Measurements from ENCODE around the gene COQ8A. TPM values are rescaled to one million over a fixed set of nuclear protein-coding genes. Genes with fewer than 3 reads are reported as not detected.

Gene COQ8A
- total and polyA plus RNA-seq, 4 donors: 15.8 to 20.8 (median 18.2) TPM

DNA sequence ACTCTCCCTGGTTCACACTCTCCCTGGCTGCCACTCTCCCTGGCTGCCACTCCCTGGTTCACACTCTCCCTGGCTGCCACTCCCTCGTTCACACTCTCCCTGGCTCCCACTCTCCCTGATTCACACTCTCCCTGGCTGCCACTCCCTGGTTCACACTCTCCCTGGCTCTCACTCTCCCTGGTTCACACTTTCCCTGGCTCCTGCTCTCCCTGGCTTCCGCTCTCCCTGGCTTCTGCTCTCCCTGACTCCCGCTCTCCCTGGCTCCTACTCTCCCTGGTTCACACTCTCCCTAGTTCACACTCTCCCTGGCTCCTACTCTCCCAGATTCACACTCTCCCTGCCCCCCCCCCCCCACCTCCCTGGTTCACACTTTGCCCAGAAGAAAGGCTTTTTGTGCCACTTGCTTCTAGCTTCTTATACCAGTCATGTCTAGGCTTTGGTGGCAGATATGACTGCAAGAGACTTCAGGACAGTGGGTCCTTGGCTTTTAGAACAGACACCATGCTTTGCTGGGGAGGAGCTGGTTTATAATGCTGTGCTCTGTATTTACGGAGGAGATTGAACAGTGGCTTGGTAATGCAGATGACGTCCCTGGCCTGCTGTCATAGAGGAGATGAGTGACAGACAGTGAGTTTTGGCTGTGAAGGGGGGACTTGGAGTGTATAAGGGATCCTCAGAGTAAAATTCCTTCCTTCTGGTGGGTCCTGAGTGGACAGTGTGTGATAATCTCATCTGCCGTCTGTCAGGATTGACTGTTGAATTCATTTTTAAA lies 17.0 kb downstream of the COQ8A start:
- Histone ChIP-seq H3K27me3 (ENCODE audit: control insufficient read depth, insufficient read depth, low read length) (no peaks in the 10 kb centered on the region), H3K9me3 (ENCODE audit: control insufficient read depth, insufficient read depth, low read length) (no peaks in the 10 kb centered on the region), H3K4me3 (ENCODE audit: low read depth, low read length) (no peak overlapping the region), H3K27ac (ENCODE audit: low read depth, low read length) (no peak overlapping the region), H3K4me1 (ENCODE audit: control insufficient read depth, insufficient read depth, low read length) (no peaks in the 10 kb centered on the region), H3K36me3 (ENCODE audit: control insufficient read depth, insufficient read depth, low read length) (no peaks in the 10 kb centered on the region)
- DNase-seq (ENCODE audit: low read depth in 4 of 6, low spot score in 6 of 6): no peak
- 93% methylated on average over 5 of the region's 6 CpGs for WGBS (ENCODE audit: insufficient coverage)

DNA sequence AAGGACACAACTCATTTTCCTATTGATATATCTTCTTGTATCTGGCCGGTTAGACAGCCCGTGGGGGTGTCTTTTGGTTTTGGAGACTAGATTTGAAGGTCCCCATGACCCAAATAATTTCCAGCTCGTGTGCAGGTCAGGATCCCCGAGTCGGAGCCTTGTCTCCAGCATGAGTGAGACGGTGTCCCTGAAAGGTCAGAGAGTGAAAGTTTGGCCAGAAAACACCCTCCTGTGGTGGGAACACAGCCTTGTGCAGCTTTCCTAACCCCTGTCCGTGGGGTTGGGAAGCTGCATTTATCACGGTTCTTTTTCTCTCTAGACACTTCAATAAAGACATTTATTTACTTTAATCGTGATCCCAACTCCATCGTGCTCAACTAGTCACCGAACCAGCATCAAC lies 17.6 kb downstream of the COQ8A start:
- WGBS (ENCODE audit: insufficient coverage): 81% methylated on average over 11 of the region's 11 CpGs

DNA sequence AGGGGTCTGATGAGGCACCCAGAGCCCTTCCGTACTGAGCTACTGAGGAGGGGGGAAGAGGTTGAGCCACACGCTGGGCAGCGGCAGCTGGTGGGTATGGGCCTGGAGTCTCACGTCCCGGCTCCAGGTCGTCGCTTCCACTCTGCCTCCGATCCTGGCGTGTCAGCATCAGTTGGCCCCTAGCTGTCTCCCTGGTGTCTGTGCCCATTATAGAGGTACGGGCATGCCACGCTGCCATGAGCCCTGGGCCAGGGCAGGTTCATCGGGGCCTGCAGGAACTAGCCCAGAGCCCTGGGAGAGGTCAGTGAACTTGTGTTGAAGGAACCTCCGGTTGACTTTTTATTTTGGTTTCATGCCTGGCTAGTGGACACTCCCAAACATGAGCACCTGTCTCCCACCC lies 18.2 kb downstream of the COQ8A start:
- WGBS (ENCODE audit: insufficient coverage): 97% methylated on average over 13 of the region's 13 CpGs
- no peak for DNase-seq (ENCODE audit: low read depth in 4 of 6, low spot score in 6 of 6)

More for the DNA sequence above, 17.6 kb downstream of the COQ8A start:
- H3K4me1 ChIP-seq (ENCODE audit: control insufficient read depth, insufficient read depth, low read length): no peaks in the 10 kb centered on the region
- H3K9me3 ChIP-seq (ENCODE audit: control insufficient read depth, insufficient read depth, low read length): no peaks in the 10 kb centered on the region
- peaks cover 5% of the 10 kb centered on the region for H3K36me3 ChIP-seq (ENCODE audit: control insufficient read depth, insufficient read depth, low read length)
- H3K4me3 ChIP-seq (ENCODE audit: low read depth, low read length): no peak overlapping the region
- DNase-seq (ENCODE audit: low read depth in 4 of 6, low spot score in 6 of 6): no peak
- no peak overlapping the region for H3K27ac ChIP-seq (ENCODE audit: low read depth, low read length)
- H3K27me3 ChIP-seq (ENCODE audit: control insufficient read depth, insufficient read depth, low read length): no peaks in the 10 kb centered on the region

DNA sequence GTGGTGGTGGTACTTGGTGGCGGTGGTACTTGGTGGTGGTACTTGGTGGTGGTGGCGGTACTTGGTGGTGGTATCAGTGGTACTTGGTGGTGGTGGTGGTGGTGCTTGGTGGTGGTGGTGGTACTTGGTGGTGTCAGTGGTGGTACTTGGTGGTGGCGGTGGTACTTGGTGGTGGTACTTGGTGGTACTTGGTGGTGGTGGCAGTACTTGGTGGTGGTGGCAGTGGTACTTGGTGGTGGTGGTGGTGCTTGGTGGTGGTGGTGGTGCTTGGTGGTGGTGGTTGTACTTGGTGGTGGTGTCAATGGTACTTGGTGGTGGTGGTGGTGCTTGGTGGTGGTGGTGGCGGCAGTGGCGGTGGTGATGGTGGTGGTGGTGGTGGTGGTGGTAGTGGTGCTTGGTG lies 20.2 kb downstream of the COQ8A start:
- H3K9me3 ChIP-seq (ENCODE audit: control insufficient read depth, insufficient read depth, low read length): no peaks in the 10 kb centered on the region
- no peaks in the 10 kb centered on the region for H3K27me3 ChIP-seq (ENCODE audit: control insufficient read depth, insufficient read depth, low read length)
- WGBS (ENCODE audit: insufficient coverage): 83% methylated on average over 1 of the region's 5 CpGs
- no peak for DNase-seq (ENCODE audit: low read depth in 4 of 6, low spot score in 6 of 6)
- no peak overlapping the region for H3K27ac ChIP-seq (ENCODE audit: low read depth, low read length)
- H3K4me1 ChIP-seq (ENCODE audit: control insufficient read depth, insufficient read depth, low read length): no peaks in the 10 kb centered on the region
- H3K4me3 ChIP-seq (ENCODE audit: low read depth, low read length): no peak overlapping the region
- H3K36me3 ChIP-seq (ENCODE audit: control insufficient read depth, insufficient read depth, low read length): peaks cover 23% of the 10 kb centered on the region

More for the DNA sequence above, 18.2 kb downstream of the COQ8A start:
- H3K27ac ChIP-seq (ENCODE audit: low read depth, low read length): no peak overlapping the region
- no peaks in the 10 kb centered on the region for H3K4me1 ChIP-seq (ENCODE audit: control insufficient read depth, insufficient read depth, low read length)
- no peak overlapping the region for H3K4me3 ChIP-seq (ENCODE audit: low read depth, low read length)
- H3K27me3 ChIP-seq (ENCODE audit: control insufficient read depth, insufficient read depth, low read length): no peaks in the 10 kb centered on the region
- H3K36me3 ChIP-seq (ENCODE audit: control insufficient read depth, insufficient read depth, low read length): peaks cover 11% of the 10 kb centered on the region
- no peaks in the 10 kb centered on the region for H3K9me3 ChIP-seq (ENCODE audit: control insufficient read depth, insufficient read depth, low read length)

DNA sequence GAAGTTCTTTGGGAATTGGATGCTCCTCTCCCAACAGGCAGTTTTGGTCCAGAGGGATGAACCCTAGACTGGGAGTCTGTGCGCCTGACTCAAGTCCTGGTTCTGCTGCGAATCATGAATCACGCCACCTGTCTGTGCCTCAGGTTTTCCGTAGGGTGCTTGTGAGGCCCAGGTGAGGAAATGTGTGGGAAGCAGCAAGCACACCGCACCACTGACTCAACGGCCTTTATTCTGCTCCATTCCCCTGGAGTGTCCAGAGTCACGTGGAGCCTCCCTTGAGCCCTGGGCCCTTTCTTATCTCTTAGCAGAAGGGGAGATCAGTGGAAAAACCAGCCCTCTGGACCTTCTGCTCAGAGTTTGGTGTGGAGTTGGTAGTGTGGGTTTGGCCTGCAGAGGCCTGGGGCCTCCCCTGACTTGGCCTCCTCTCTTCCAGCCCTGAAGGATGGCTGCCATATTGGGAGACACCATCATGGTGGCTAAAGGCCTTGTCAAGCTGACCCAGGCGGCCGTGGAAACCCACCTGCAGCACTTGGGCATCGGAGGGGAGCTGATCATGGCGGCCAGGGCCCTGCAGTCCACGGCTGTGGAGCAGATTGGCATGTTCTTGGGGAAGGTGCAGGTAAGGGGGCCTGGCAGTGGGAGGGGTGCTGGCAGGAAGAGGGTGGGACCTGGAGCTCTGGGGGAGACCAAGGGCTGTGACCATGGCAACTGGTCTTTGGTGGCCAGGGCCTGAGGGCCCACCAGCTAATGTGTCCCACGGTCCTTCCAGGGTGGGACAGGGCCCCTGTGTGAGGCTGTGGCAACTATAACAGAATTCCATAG lies 21.1 kb downstream of the COQ8A start:
- Histone ChIP-seq H3K27me3 (ENCODE audit: control insufficient read depth, insufficient read depth, low read length) (no peaks in the 10 kb centered on the region), H3K4me1 (ENCODE audit: control insufficient read depth, insufficient read depth, low read length) (no peaks in the 10 kb centered on the region), H3K4me3 (ENCODE audit: low read depth, low read length) (no peak overlapping the region), H3K27ac (ENCODE audit: low read depth, low read length) (no peak overlapping the region), H3K36me3 (ENCODE audit: control insufficient read depth, insufficient read depth, low read length) (peaks cover 32% of the 10 kb centered on the region), H3K9me3 (ENCODE audit: control insufficient read depth, insufficient read depth, low read length) (no peaks in the 10 kb centered on the region)
- 96% methylated on average over 12 of the region's 13 CpGs for WGBS (ENCODE audit: insufficient coverage)
- DNase-seq (ENCODE audit: low read depth in 4 of 6, low spot score in 6 of 6): no peak

DNA sequence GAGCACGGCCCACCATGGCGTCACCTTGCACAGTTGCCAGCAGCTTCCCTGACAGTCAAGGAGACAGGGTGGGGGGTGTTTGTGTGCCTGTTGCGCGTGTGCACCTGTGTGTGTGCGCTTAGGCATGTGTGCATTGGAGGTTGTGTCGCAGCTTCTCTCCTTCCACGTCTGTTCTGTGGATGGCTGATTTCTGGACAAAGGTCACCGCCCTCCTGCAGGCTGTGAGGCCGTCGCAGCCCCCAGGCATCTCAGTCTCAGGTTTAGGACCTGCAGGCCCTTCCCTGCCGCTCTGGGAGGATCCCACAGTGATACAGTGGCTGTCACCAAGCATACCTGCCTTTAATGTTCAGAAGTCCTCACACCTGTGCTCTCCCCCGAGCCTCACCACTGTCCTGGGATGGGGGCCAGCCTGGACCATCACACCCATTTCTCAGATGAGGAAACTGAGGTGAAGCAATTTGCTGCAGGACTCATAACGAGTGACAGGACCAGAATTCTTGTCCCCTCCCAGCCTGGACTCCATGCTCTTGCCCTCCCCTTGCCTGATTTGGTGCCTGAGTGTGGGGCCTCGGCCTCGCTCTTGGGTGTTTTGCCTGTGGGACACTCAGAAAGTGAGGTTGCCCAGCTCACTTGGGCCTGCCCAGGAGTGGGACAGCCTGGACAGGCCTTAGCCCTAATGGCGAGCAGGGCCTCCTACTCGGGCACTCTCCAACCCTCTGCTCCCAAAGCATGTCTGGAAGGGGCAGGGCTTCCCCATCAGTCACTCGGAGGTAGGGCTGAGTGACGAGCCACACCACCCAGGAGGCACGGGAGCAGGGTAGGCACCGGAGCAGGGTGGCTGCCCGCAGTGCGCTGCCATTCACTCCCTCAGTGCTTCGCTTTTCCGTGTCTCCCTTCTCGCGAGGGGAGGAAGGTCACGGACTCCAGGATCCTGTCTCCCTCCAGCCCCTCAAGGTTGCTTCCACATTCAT lies 22.6 kb downstream of the COQ8A start:
- peaks cover 32% of the 10 kb centered on the region for H3K36me3 ChIP-seq (ENCODE audit: control insufficient read depth, insufficient read depth, low read length)
- 92% methylated on average over 27 of the region's 28 CpGs for WGBS (ENCODE audit: insufficient coverage)
- H3K4me1 ChIP-seq (ENCODE audit: control insufficient read depth, insufficient read depth, low read length): no peaks in the 10 kb centered on the region
- no peak for DNase-seq (ENCODE audit: low read depth in 4 of 6, low spot score in 6 of 6)
- no peak overlapping the region for H3K4me3 ChIP-seq (ENCODE audit: low read depth, low read length)
- H3K27ac ChIP-seq (ENCODE audit: low read depth, low read length): no peak overlapping the region
- H3K27me3 ChIP-seq (ENCODE audit: control insufficient read depth, insufficient read depth, low read length): no peaks in the 10 kb centered on the region
- H3K9me3 ChIP-seq (ENCODE audit: control insufficient read depth, insufficient read depth, low read length): no peaks in the 10 kb centered on the region

DNA sequence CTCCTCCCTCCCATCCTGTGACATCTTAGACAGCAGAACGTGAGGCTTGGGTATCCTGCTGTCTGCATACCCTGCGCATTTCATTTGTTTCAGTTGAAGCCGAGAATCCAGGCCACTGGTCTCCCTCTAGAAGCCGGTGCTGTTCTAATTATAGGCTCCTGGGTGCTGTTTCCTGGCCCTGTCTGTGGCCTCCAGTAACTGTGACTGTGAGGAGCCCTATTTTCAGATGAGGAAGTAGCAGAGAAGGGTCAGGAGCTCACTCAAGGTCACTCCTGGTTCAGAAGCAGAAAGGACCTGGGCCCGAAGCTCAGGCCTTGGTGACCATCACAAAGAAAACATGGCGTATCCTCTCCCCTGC lies 24.0 kb downstream of the COQ8A start:
- Histone ChIP-seq H3K36me3 (ENCODE audit: control insufficient read depth, insufficient read depth, low read length) (peaks cover 32% of the 10 kb centered on the region), H3K27ac (ENCODE audit: low read depth, low read length) (no peak overlapping the region)

DNA sequence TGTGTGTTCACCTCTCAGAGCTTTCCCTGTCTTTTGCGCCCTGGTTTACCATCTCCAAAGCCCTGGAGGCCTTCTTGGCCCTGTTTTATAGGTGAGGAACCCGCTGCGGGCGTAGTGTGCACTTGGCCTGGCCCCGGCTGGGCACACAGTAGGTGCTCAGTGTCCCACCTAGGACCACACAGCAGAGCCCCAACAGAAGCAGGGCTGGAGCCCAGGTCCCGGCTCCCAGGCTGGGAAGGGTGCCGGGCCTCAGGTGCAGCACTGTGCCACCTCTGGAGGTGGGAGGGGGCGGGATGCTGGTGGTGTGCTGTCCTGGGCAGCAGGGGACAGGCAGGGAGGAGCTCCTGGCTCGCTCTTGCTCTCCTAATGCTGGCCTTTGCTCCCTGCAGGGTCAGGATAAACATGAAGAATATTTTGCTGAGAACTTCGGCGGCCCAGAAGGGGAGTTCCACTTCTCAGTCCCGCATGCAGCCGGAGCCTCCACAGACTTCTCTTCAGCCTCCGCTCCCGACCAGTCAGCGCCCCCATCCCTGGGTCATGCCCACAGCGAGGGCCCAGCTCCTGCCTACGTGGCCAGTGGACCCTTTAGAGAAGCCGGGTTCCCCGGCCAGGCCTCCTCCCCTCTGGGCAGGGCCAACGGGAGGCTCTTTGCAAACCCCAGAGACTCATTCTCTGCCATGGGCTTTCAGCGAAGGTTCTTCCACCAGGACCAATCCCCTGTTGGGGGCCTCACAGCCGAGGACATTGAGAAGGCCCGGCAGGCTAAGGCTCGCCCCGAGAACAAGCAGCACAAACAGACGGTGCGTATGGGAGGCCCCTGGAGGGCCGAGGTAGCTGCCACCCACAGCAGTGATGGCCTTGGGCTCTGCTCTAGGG lies 24.8 kb downstream of the COQ8A start:
- Histone ChIP-seq H3K4me3 (ENCODE audit: low read depth, low read length) (no peak overlapping the region), H3K9me3 (ENCODE audit: control insufficient read depth, insufficient read depth, low read length) (no peaks in the 10 kb centered on the region), H3K27me3 (ENCODE audit: control insufficient read depth, insufficient read depth, low read length) (no peaks in the 10 kb centered on the region), H3K27ac (ENCODE audit: low read depth, low read length) (no peak overlapping the region), H3K4me1 (ENCODE audit: control insufficient read depth, insufficient read depth, low read length) (no peaks in the 10 kb centered on the region), H3K36me3 (ENCODE audit: control insufficient read depth, insufficient read depth, low read length) (peaks cover 33% of the 10 kb centered on the region)
- 92% methylated on average over 29 of the region's 29 CpGs for WGBS (ENCODE audit: insufficient coverage)
- DNase-seq (ENCODE audit: low read depth in 4 of 6, low spot score in 6 of 6): no peak

More for the DNA sequence above, 24.0 kb downstream of the COQ8A start:
- 70% methylated on average over 6 of the region's 6 CpGs for WGBS (ENCODE audit: insufficient coverage)
- no peaks in the 10 kb centered on the region for H3K27me3 ChIP-seq (ENCODE audit: control insufficient read depth, insufficient read depth, low read length)
- no peak overlapping the region for H3K4me3 ChIP-seq (ENCODE audit: low read depth, low read length)
- no peaks in the 10 kb centered on the region for H3K4me1 ChIP-seq (ENCODE audit: control insufficient read depth, insufficient read depth, low read length)
- H3K9me3 ChIP-seq (ENCODE audit: control insufficient read depth, insufficient read depth, low read length): no peaks in the 10 kb centered on the region
- no peak for DNase-seq (ENCODE audit: low read depth in 4 of 6, low spot score in 6 of 6)
